ENCODE results near the gene SGK1.
"Not testable (repeated sequence)": the region's sequence is repeated elsewhere in the genome, so short reads cannot be mapped to it uniquely, and the experiment has no call there.

The SGK1 gene

DNA sequence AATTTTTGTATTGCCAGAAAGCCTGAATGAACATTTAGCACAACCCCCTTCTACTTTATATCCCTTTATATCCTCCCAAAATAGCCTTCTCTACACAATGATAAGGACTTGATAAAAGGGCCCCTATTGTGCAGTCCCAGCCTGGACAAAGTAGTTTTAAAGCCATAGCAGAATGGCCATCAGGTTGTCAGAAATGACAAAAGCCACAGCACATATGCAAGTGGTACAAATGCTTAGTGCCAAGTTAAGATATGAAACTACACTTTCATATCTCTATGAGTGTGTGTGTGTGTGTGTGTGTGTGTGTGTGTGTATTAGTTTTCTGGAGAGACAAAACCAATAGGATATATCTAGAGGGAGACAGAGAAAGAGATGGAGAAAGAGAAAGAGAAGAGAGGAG, 132.6 kb downstream of the SGK1 start:
- Histone ChIP-seq H3K4me1 (peaks cover 6 to 64% (median 9%) of the 10 kb centered on the region in 10 experiments; a peak in 19 of 20 replicates), H3K36me3 (peaks cover 0 to 27% (median 0%) of the 10 kb centered on the region in 11 experiments; a peak in 7 of 22 replicates), H3K27me3 (no peaks in the 10 kb centered on the region), H4K20me1 (no peaks in the 10 kb centered on the region), H3K9ac (no peak overlapping the region), H3K9me3 (replicated peaks in 1 of 11) (0 out of 22 replicates have a peak, but pooled peaks cover 0 to 3% (median 0%) of the 10 kb centered on the region in 11 experiments), H3K4me2 (0 out of 22 replicates have a peak overlapping the region, but pooled peaks of 1 of the 11 experiments have one; percentile 27), H3K4me3 (no peak overlapping the region), H3K27ac (no peak overlapping the region)
- TF ChIP-seq Cebpa-rat (IDR thresholded peaks at IDR 0.05): no peak

DNA sequence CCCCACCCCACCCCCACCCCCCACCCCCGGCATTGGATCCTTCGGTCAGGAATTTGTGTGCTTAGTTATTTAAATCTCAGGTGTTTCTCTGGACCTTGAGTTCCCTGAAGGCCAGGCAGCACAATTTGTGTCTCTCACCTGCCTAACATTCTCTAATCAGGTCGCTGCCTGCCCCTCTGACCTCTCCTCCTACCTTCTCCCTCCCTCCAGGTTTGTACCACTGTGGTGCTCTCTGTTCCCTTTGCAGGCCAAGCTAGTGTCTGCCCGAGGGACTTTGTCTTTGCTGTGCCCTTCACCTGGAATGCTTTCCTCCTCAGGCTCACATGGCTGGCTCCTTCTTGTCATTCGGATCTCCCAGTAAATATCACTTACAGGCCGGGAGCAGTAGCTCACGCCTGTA, 134.1 kb downstream of the SGK1 start:
- Histone ChIP-seq H3K36me3 (peaks cover 0 to 27% (median 0%) of the 10 kb centered on the region in 11 experiments; a peak in 7 of 22 replicates), H4K20me1 (no peaks in the 10 kb centered on the region), H3K27ac (no peak overlapping the region), H3K4me3 (no peak overlapping the region), H3K4me1 (peaks cover 0 to 69% (median 4%) of the 10 kb centered on the region in 10 experiments; a peak in 15 of 20 replicates), H3K9me3 (replicated peaks in 1 of 11) (0 out of 22 replicates have a peak, but pooled peaks cover 0 to 3% (median 0%) of the 10 kb centered on the region in 11 experiments), H3K4me2 (peak overlapping the region in 1 of 11 experiments; percentile 9; a peak in 1 of 22 replicates), H3K9ac (no peak overlapping the region), H3K27me3 (no peaks in the 10 kb centered on the region)
- no peak for TF ChIP-seq Cebpa-rat (IDR thresholded peaks at IDR 0.05)

DNA sequence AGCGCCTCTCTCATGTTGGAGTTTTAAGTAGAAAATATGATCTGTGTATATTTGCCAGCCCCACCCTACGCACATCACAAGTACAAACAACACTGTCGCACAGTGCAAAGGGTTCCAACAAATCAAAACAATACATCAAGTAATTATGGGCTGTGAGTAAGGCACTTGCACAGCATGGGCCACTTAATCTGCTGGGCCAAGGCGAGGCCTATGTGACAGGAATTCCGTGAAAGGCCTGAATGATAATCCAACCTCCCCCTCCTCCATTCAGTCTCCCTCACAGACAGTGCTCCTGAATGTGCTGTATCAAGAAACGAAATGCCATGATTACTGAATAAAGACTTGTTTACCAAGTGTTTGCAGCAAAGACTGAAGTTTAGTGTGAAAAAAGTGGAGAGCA, 135.4 kb downstream of the SGK1 start:
- no peaks in the 10 kb centered on the region for H3K27me3 ChIP-seq
- H3K27ac ChIP-seq: no peak overlapping the region
- H3K9me3 ChIP-seq (replicated peaks in 1 of 11): 0 out of 22 replicates have a peak, but pooled peaks cover 0 to 2% (median 0%) of the 10 kb centered on the region in 11 experiments
- peaks cover 0 to 22% (median 0%) of the 10 kb centered on the region in 11 experiments; a peak in 7 of 22 replicates for H3K36me3 ChIP-seq
- TF ChIP-seq Cebpa-rat (IDR thresholded peaks at IDR 0.05): no peak
- H3K9ac ChIP-seq: no peak overlapping the region
- peak overlapping the region in 2 of 11 experiments; percentile 12 to 35; a peak in 3 of 22 replicates for H3K4me2 ChIP-seq
- peaks cover 9 to 67% (median 13%) of the 10 kb centered on the region in 10 experiments for H3K4me1 ChIP-seq
- no peak overlapping the region for H3K4me3 ChIP-seq
- no peaks in the 10 kb centered on the region for H4K20me1 ChIP-seq

DNA sequence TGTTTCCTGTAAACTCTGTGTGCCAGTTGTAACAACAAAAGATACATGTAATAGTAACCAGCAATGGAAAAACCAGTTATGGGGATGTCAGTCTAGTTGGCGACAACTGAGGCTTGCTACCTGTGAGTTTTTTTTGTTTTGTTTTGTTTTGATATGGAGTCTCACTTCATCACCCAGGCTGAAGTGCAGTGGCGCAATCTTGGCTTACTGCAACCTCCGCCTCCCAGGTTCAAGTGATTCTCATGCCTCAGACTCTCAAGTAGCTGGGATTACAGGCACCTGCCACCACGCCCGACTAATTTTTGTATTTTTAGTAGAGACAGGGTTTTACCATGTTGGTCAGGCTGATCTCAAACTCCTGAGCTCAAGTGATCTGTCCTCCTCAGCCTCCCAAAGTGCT, 136.2 kb downstream of the SGK1 start:
- H3K4me3 ChIP-seq: not testable (repeated sequence)

DNA sequence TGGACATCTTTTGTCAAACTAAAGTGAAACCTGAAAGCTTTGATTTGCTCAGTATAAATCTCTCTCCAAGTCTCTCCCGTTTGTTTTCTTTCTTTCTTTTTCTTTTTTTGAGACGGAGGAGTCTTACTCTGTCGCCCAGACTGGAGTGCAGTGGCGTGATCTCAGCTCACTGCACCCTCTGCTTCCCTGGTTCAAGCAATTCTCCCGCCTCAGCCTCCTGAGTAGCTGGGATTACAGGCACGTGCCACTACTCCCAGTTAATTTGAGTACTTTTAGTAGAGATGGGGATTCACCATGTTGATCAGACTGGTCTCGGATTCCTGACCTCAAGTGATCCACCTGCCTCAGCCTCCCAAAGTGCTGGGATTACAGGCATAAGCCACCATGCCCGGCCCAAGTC, 136.7 kb downstream of the SGK1 start:
- not testable (repeated sequence) for H3K9me3 ChIP-seq (replicated peaks in 1 of 11); H3K4me3 ChIP-seq; H3K9ac ChIP-seq; H3K27ac ChIP-seq; H3K27me3 ChIP-seq; H4K20me1 ChIP-seq
- Histone ChIP-seq H3K36me3 (peaks cover 0 to 10% (median 0%) of the 10 kb centered on the region in 11 experiments; a peak in 3 of 22 replicates), H3K4me1 (peaks cover 21 to 69% (median 25%) of the 10 kb centered on the region in 10 experiments), H3K4me2 (0 out of 22 replicates have a peak overlapping the region, but pooled peaks of 1 of the 11 experiments have one; percentile 3)

More for the DNA sequence above, 136.2 kb downstream of the SGK1 start:
- Histone ChIP-seq H3K4me1 (peaks cover 16 to 69% (median 20%) of the 10 kb centered on the region in 10 experiments), H3K36me3 (peaks cover 0 to 14% (median 0%) of the 10 kb centered on the region in 11 experiments; a peak in 5 of 22 replicates)
- H3K9ac ChIP-seq; H3K27ac ChIP-seq; H4K20me1 ChIP-seq; H3K9me3 ChIP-seq (replicated peaks in 1 of 11); H3K4me2 ChIP-seq; H3K27me3 ChIP-seq: not testable (repeated sequence)

DNA sequence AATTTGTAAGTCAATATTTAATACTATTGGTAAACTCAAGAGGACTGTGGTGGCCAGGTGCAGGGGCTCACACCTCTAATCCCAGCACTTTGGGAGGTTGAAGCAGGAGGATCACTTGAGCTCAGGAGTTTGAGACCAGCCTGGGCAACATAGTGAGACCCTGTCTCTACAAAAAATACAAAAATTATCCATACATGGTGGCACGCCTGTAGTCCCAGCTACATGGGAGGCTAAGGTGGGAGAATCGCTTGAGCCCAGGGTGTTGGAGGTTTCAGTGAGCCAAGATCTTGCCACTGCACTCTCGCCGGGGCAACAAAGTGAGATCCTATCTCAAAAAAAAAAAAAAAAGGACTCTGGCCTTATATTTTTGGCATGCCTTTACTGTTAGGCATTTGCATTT, 137.4 kb downstream of the SGK1 start:
- H3K4me2 ChIP-seq: peak overlapping the region in 1 of 11 experiments; percentile 98; a peak in 1 of 22 replicates
- not testable (repeated sequence) for H3K27ac ChIP-seq

DNA sequence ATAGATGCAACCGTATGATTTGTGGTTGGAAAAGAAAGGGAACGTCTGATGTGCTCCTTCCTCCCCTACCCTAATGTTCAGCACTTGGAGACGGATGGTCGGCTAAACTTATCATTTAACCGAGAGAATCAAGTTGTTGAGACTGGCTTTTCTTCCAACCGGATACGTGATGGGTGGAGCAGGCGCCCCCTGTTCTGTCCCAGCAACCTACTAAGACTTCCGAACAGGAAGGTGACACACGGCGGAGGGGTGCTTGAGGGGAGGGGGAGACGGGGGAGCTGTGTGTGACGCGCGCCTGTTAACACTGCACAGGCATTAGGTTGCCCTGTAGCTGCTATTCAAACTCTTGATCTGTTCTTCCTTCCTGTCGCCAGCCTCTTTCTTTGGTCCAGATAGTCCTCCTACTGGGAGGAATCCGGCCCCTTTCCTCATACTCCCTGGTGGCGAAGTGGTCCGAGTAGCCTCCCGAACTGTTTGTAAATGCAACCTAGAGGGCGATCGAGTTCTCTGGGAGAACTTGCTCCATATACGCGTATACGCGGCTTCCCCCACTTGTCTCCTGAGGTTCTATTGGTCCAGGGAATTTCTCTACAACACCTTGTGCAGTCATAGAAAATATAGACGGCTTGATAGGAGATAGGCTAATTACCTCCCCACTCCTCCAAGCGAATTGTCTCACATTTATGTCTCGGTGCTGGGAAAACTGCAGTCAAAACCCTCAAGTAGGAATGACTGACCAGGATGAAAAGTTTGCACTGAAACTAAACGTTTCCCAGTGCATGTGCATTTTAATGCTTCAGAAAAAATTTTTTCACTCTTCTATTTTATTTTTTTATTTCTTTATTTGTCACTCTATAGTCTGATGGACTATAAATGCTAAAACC, 139.5 kb downstream of the SGK1 start:
- H3K9me3 ChIP-seq (replicated peaks in 1 of 11): no peaks in the 10 kb centered on the region
- H4K20me1 ChIP-seq: peaks cover under 1 to 12% (median 10%) of the 10 kb centered on the region in 11 experiments; a peak in 18 of 22 replicates
- TF ChIP-seq Cebpa-rat (IDR thresholded peaks at IDR 0.05): no peak; a peak in 1 of 22 replicates
- H3K4me1 ChIP-seq: peaks cover 26 to 57% (median 33%) of the 10 kb centered on the region in 10 experiments
- H3K36me3 ChIP-seq: peaks cover under 1 to 22% (median 4%) of the 10 kb centered on the region in 11 experiments; a peak in 17 of 22 replicates
- peak overlapping the region; percentile 59 to 100 (median 74) for H3K9ac ChIP-seq
- H3K4me2 ChIP-seq: peak overlapping the region; percentile 72 to 98 (median 95)
- H3K27ac ChIP-seq: peak overlapping the region; percentile 66 to 100 (median 77)
- peak overlapping the region; percentile 50 to 87 (median 58) for H3K4me3 ChIP-seq
- peaks cover 0 to 14% (median 9%) of the 10 kb centered on the region in 11 experiments; a peak in 15 of 22 replicates for H3K27me3 ChIP-seq

More for the DNA sequence above, 137.4 kb downstream of the SGK1 start:
- H3K4me3 ChIP-seq; H4K20me1 ChIP-seq; H3K9me3 ChIP-seq (replicated peaks in 1 of 11); H3K9ac ChIP-seq: not testable (repeated sequence)
- Histone ChIP-seq H3K4me1 (peaks cover 27 to 70% (median 30%) of the 10 kb centered on the region in 10 experiments), H3K36me3 (peaks cover 0 to 10% (median 0%) of the 10 kb centered on the region in 11 experiments; a peak in 3 of 22 replicates), H3K27me3 (peaks cover 0 to 11% (median 9%) of the 10 kb centered on the region in 11 experiments; a peak in 15 of 22 replicates)

DNA sequence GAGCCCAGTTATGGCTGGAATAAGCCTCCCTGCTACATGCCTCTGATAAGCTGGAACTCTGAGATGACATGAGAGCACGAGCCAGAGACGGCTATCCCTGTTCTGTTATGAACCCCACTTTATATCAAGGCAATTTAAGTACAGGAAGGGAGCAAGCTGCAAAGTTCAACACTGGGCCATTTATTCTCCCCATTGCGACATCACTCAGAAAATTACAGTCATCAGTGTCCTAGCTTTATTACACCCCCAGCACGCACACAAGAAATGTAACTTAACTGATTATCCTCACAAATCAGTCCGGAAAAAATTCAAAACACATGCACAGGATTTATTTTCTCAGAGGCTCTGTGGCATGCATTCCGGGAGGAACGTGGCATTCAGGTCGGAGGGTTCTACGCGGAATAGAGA, 140.2 kb downstream of the SGK1 start:
- Histone ChIP-seq H3K27ac (peak overlapping the region; percentile 66 to 100 (median 77)), H3K4me2 (peak overlapping the region; percentile 72 to 98 (median 95)), H3K36me3 (peaks cover 7 to 29% (median 11%) of the 10 kb centered on the region in 11 experiments), H3K4me3 (peak overlapping the region; percentile 50 to 87 (median 58)), H4K20me1 (peaks cover 7 to 19% (median 17%) of the 10 kb centered on the region in 11 experiments; a peak in 20 of 22 replicates), H3K4me1 (peaks cover 32 to 51% (median 39%) of the 10 kb centered on the region in 10 experiments), H3K27me3 (peaks cover 0 to 14% (median 9%) of the 10 kb centered on the region in 11 experiments; a peak in 15 of 22 replicates), H3K9ac (peak overlapping the region; percentile 59 to 100 (median 74)), H3K9me3 (replicated peaks in 1 of 11) (no peaks in the 10 kb centered on the region)
- TF ChIP-seq Cebpa-rat (IDR thresholded peaks at IDR 0.05): peak in 10 of 11 experiments; percentile 47 to 94 (median 87); a peak in 18 of 22 replicates

Measured in BLaER1 treated with 17β-estradiol and CSF1 and Interleukin-3, amounts not matched to agents 10 nM and 100 nM (cell line).